ENCODE data around the gene CCDC188.

The CCDC188 gene

GRCh38 chr22:20185750-20186149, 34.9 kb upstream of the CCDC188 start:
- in situ Hi-C loops (cut with MboI; ENCODE audit: low sequenced_read_pairs), result no loop called here

GRCh38 chr22:20184501-20185165, 33.8 kb upstream of the CCDC188 start:
- in situ Hi-C loops (cut with MboI; ENCODE audit: low sequenced_read_pairs), result no loop called here

- in situ Hi-C loops (cut with MboI; ENCODE audit: low sequenced_read_pairs), result no loop called here
Measured at GRCh38 chr22:20183823-20184222, 33.0 kb upstream of the CCDC188 start.

- in situ Hi-C loops (cut with MboI; ENCODE audit: low sequenced_read_pairs), result no loop called here
Measured at GRCh38 chr22:20183101-20183500, 32.2 kb upstream of the CCDC188 start.

- in situ Hi-C loops (cut with MboI; ENCODE audit: low sequenced_read_pairs), result no loop called here
Measured at GRCh38 chr22:20182365-20182764, 31.5 kb upstream of the CCDC188 start.

GRCh38 chr22:20181884-20182236, 31.0 kb upstream of the CCDC188 start:
- in situ Hi-C loops (cut with MboI; ENCODE audit: low sequenced_read_pairs), result no loop called here

GRCh38 chr22:20181194-20181883, 30.5 kb upstream of the CCDC188 start:
- in situ Hi-C loops (cut with MboI; ENCODE audit: low sequenced_read_pairs), result no loop called here

- in situ Hi-C loops (cut with MboI; ENCODE audit: low sequenced_read_pairs), result no loop called here
Measured at GRCh38 chr22:20180640-20181039, 29.8 kb upstream of the CCDC188 start.

GRCh38 chr22:20180245-20180630, 29.4 kb upstream of the CCDC188 start:
- in situ Hi-C loops (cut with MboI; ENCODE audit: low sequenced_read_pairs), result no loop called here

GRCh38 chr22:20179455-20180244, 28.8 kb upstream of the CCDC188 start:
- in situ Hi-C loops (cut with MboI; ENCODE audit: low sequenced_read_pairs), result no loop called here

- in situ Hi-C loops (cut with MboI; ENCODE audit: low sequenced_read_pairs), result no loop called here
Measured at GRCh38 chr22:20178915-20179227, 28.0 kb upstream of the CCDC188 start.

GRCh38 chr22:20178075-20178914, 27.4 kb upstream of the CCDC188 start:
- in situ Hi-C loops (cut with MboI; ENCODE audit: low sequenced_read_pairs), result no loop called here

GRCh38 chr22:20177217-20177911, 26.5 kb upstream of the CCDC188 start:
- in situ Hi-C loops (cut with MboI; ENCODE audit: low sequenced_read_pairs), result no loop called here

- in situ Hi-C loops (cut with MboI; ENCODE audit: low sequenced_read_pairs), result no loop called here
Measured at GRCh38 chr22:20176421-20177085, 25.7 kb upstream of the CCDC188 start.

GRCh38 chr22:20175597-20175900, 24.7 kb upstream of the CCDC188 start:
- in situ Hi-C loops (cut with MboI; ENCODE audit: low sequenced_read_pairs), result no loop called here

GRCh38 chr22:20174785-20175596, 24.1 kb upstream of the CCDC188 start:
- in situ Hi-C loops (cut with MboI; ENCODE audit: low sequenced_read_pairs), result no loop called here

- in situ Hi-C loops (cut with MboI; ENCODE audit: low sequenced_read_pairs), result no loop called here
Measured at GRCh38 chr22:20173772-20174171, 22.9 kb upstream of the CCDC188 start.

GRCh38 chr22:20173246-20173645, 22.4 kb upstream of the CCDC188 start:
- in situ Hi-C loops (cut with MboI; ENCODE audit: low sequenced_read_pairs), result no loop called here

GRCh38 chr22:20172141-20172613, 21.3 kb upstream of the CCDC188 start:
- in situ Hi-C loops (cut with MboI; ENCODE audit: low sequenced_read_pairs), result no loop called here
